H1 (cell line): ENCODE data around the gene BCAR3. TPM values are rescaled to one million over a fixed set of nuclear protein-coding genes. Genes with fewer than 3 reads are reported as not detected.
A peak's percentile ranks its signal among the peaks of the same experiment; 100 is the strongest.

Source experiments
- CTCF ChIA-PET: fragments of 300-600 bp; sonication (Branson Sonifier 250); formaldehyde crosslinking; loops from one replicate; lab custom pipeline; 2021; ENCODE audit not compliant: partially characterized antibody; lab: Charles Lee
- POLR2A ChIA-PET: fragments of 300-600 bp; sonication (Branson Sonifier 250); formaldehyde crosslinking; loops from one replicate; lab custom pipeline; 2021; ENCODE audit warnings: inconsistent platforms; ENCODE audit not compliant: partially characterized antibody; lab: Charles Lee
- DNase-seq, 2 experiments: peaks; one replicate each; pipeline versions ENCODE4 v3.0.0 to v3.0.0-alpha.2; 2010 to 2022; ENCODE audit warnings: low spot score in 2 of 2, low read depth in 1 of 2, mixed read lengths in 1 of 2
- FAIRE-seq: peaks from 2 replicates; lab custom pipeline; 2011; peaks lifted over from hg19 to GRCh38; lab: Jason Lieb, UNC
- H2AFZ ChIP-seq: 2 replicates; pipeline ENCODE4 v1.8.1; 2012; ENCODE audit warnings: low read length, inconsistent platforms
- H2AK5ac ChIP-seq: 2 replicates; pipeline ENCODE4 v1.6.1; 2013; ENCODE audit warnings: low read depth, low read length
- H2BK120ac ChIP-seq: replicated peaks from 2 replicates; pipeline ENCODE3; 2013; ENCODE audit warnings: low read depth, low read length, inconsistent platforms
- H2BK12ac ChIP-seq: 2 replicates; pipeline ENCODE4 v1.6.1; 2013; ENCODE audit warnings: low read depth, low read length
- H2BK15ac ChIP-seq: 2 replicates; pipeline ENCODE4 v1.6.1; 2013; ENCODE audit warnings: low read length
- H2BK20ac ChIP-seq: 2 replicates; pipeline ENCODE4 v1.6.1; 2013; ENCODE audit warnings: low read length
- H2BK5ac ChIP-seq: 2 replicates; pipeline ENCODE4 v1.6.1; 2013; ENCODE audit warnings: low read depth, low read length
- H3K14ac ChIP-seq: 2 replicates; pipeline ENCODE4 v1.6.1; 2013; ENCODE audit warnings: inconsistent platforms; ENCODE audit not compliant: insufficient read length
- H3K18ac ChIP-seq: 2 replicates; pipeline ENCODE4 v1.6.1; 2013; ENCODE audit warnings: low read length; ENCODE audit errors: extremely low read depth
- H3K23ac ChIP-seq: 2 replicates; pipeline ENCODE4 v1.6.1; 2013; ENCODE audit warnings: inconsistent platforms; ENCODE audit not compliant: insufficient read length
- H3K23me2 ChIP-seq: 2 replicates; pipeline ENCODE4 v1.6.1; 2013; ENCODE audit warnings: low read depth, low read length
- H3K27ac ChIP-seq: 2 replicates; pipeline ENCODE4 v1.6.1; 2011; ENCODE audit warnings: low read depth, low read length, inconsistent platforms
- H3K27me3 ChIP-seq, 4 experiments: replicated peaks in 1 of 4; 1 replicate in 1 of 4; 2 replicates in 3 of 4; pipeline versions ENCODE4 v1.6.1 to v1.8.1; 2011 to 2013; ENCODE audit warnings: low read length in 3 of 4, mild to moderate bottlenecking in 3 of 4, inconsistent platforms in 2 of 4, mixed read lengths in 2 of 4, moderate library complexity in 1 of 4; ENCODE audit not compliant: control insufficient read depth in 3 of 4, insufficient read depth in 3 of 4; ENCODE audit errors: extremely low read depth in 1 of 4
- H3K36me3 ChIP-seq, 4 experiments: 2 replicates each; pipeline versions ENCODE4 v1.6.1 to v1.8.1; 2011 to 2013; ENCODE audit warnings: mild to moderate bottlenecking in 4 of 4, low read length in 3 of 4, moderate library complexity in 2 of 4, control low read depth in 1 of 4, inconsistent platforms in 1 of 4; ENCODE audit not compliant: insufficient read depth in 4 of 4, control insufficient read depth in 2 of 4
- H3K4ac ChIP-seq: replicated peaks from 2 replicates; pipeline ENCODE3; 2013; ENCODE audit warnings: low read length, low read depth, mixed read lengths, inconsistent platforms; ENCODE audit not compliant: insufficient read length
- H3K4me1 ChIP-seq, 4 experiments: replicated peaks in 1 of 4; 1 replicate in 1 of 4; 2 replicates in 3 of 4; pipeline versions ENCODE4 v1.6.1 to v1.8.1; 2011 to 2013; ENCODE audit warnings: low read length in 3 of 4, inconsistent platforms in 2 of 4, mixed read lengths in 1 of 4; ENCODE audit not compliant: insufficient read depth in 4 of 4, control insufficient read depth in 3 of 4
- H3K4me2 ChIP-seq, 2 experiments: 2 replicates each; pipeline versions ENCODE4 v1.6.1 to v1.8.1; 2011 to 2013; ENCODE audit warnings: low read depth in 2 of 2, low read length in 2 of 2, control low read depth in 1 of 2, inconsistent platforms in 1 of 2, mild to moderate bottlenecking in 1 of 2; ENCODE audit not compliant: insufficient read depth in 1 of 2
- H3K4me3 ChIP-seq, 4 experiments: fragments of 200-600, 300-600 bp in 1 of 4; sonication (generic), shearing (Covaris generic), sonication (Bioruptor Twin) in 1 of 4; 2 replicates each; pipeline versions ENCODE4 v1.5.1 to v1.8.1; 2011 to 2016; ENCODE audit warnings: low read length in 4 of 4, low read depth in 3 of 4, control low read depth in 2 of 4, inconsistent platforms in 2 of 4, mild to moderate bottlenecking in 2 of 4, mixed read lengths in 1 of 4, moderate library complexity in 1 of 4; ENCODE audit not compliant: insufficient read depth in 2 of 4; ENCODE audit errors: extremely low read depth in 1 of 4
- H3K56ac ChIP-seq: replicated peaks from 2 replicates; pipeline ENCODE3; 2013; ENCODE audit warnings: low read depth, mild to moderate bottlenecking, mixed read lengths, low read length, inconsistent platforms; ENCODE audit not compliant: insufficient read length
- H3K79me1 ChIP-seq: 2 replicates; pipeline ENCODE4 v1.6.1; 2013; ENCODE audit warnings: low read depth, low read length, control low read depth
- H3K79me2 ChIP-seq, 2 experiments: 2 replicates each; pipeline versions ENCODE4 v1.6.1 to v1.8.1; 2012 to 2013; ENCODE audit warnings: low read length in 2 of 2, mild to moderate bottlenecking in 2 of 2, inconsistent platforms in 1 of 2; ENCODE audit not compliant: insufficient read depth in 2 of 2, control insufficient read depth in 1 of 2
- H3K9ac ChIP-seq, 4 experiments: replicated peaks in 1 of 4; 1 replicate in 1 of 4; 2 replicates in 3 of 4; pipeline versions ENCODE4 v1.6.1 to v1.8.1; 2011 to 2013; ENCODE audit warnings: low read depth in 3 of 4, low read length in 3 of 4, control low read depth in 2 of 4, mild to moderate bottlenecking in 2 of 4, moderate library complexity in 2 of 4, inconsistent platforms in 1 of 4; ENCODE audit errors: extremely low read depth in 1 of 4
- H3K9me3 ChIP-seq, 2 experiments: 2 replicates each; pipeline versions ENCODE4 v1.6.1 to v1.8.1; 2012 to 2013; ENCODE audit warnings: mild to moderate bottlenecking in 2 of 2, moderate library complexity in 2 of 2, control low read depth in 1 of 2, inconsistent platforms in 1 of 2, low read depth in 1 of 2, low read length in 1 of 2, mixed read lengths in 1 of 2; ENCODE audit not compliant: insufficient read depth in 2 of 2
- H4K20me1 ChIP-seq, 2 experiments: replicated peaks in 1 of 2; 2 replicates each; pipeline versions ENCODE3 to v1.8.1; 2011 to 2013; ENCODE audit warnings: inconsistent platforms in 2 of 2, low read length in 2 of 2, mild to moderate bottlenecking in 1 of 2; ENCODE audit not compliant: insufficient read depth in 2 of 2, control insufficient read depth in 1 of 2
- H4K5ac ChIP-seq: 2 replicates; pipeline ENCODE4 v1.6.1; 2013; ENCODE audit warnings: low read length, low read depth, mixed read lengths, inconsistent platforms; ENCODE audit not compliant: insufficient read length
- H4K8ac ChIP-seq: 2 replicates; pipeline ENCODE4 v1.8.0; 2013; ENCODE audit warnings: mild to moderate bottlenecking, moderate library complexity, low read length, inconsistent platforms; ENCODE audit not compliant: insufficient read depth; ENCODE audit errors: extremely low read depth
- H4K91ac ChIP-seq: replicated peaks from 2 replicates; pipeline ENCODE3; 2013; ENCODE audit warnings: low read length, mixed read lengths, inconsistent platforms; ENCODE audit not compliant: insufficient read length
- ATF3 ChIP-seq: IDR thresholded peaks from 2 replicates; pipeline ENCODE4 v1.6.1; 2011; ENCODE audit warnings: low read depth, mild to moderate bottlenecking, low read length; ENCODE audit not compliant: insufficient read depth
- CTBP2 ChIP-seq: IDR thresholded peaks from 2 replicates; pipeline ENCODE4 v1.7.0; 2011; ENCODE audit warnings: borderline replicate concordance, mild to moderate bottlenecking, moderate library complexity, mixed read lengths, low read length; ENCODE audit not compliant: insufficient read depth, insufficient read length
- GABPA ChIP-seq: IDR thresholded peaks from 2 replicates; pipeline ENCODE4 v1.6.1; 2011; ENCODE audit warnings: mild to moderate bottlenecking, low read length, moderate library complexity, borderline replicate concordance; ENCODE audit not compliant: insufficient read depth
- KDM4A ChIP-seq: IDR thresholded peaks from one replicate; pipeline ENCODE4 v1.7.1; 2012; ENCODE audit warnings: low read depth, mild to moderate bottlenecking, moderate library complexity, low read length, inconsistent platforms; ENCODE audit not compliant: severe bottlenecking
- KDM5A ChIP-seq: fragments of 200-600 bp; IDR thresholded peaks from 2 replicates; pipeline ENCODE4 v1.7.1; 2012; ENCODE audit warnings: mild to moderate bottlenecking, low read length, inconsistent platforms, mixed read lengths
- NANOG ChIP-seq: IDR thresholded peaks from 2 replicates; pipeline ENCODE4 v1.6.1; 2011; ENCODE audit warnings: low read length, low read depth, mild to moderate bottlenecking, inconsistent platforms; ENCODE audit not compliant: insufficient read depth, poor library complexity, severe bottlenecking
- POLR2AphosphoS5 ChIP-seq: IDR thresholded peaks from 2 replicates; pipeline ENCODE4 v1.6.1; 2011; ENCODE audit warnings: low read depth, low read length
- SIN3A ChIP-seq, 2 experiments: IDR thresholded peaks in 1 of 2; conservative IDR thresholded peaks in 1 of 2; 2 replicates each; pipeline ENCODE4 v1.6.1; 2011 to 2012; ENCODE audit warnings: low read length in 2 of 2, improper control_type of control experiment in 1 of 2, low read depth in 1 of 2, mild to moderate bottlenecking in 1 of 2
- WGBS, 2 experiments: shearing (Covaris generic) in 1 of 2; methylation state at CpG; one replicate each; pipeline versions ENCODE4 v1.1.6 to v1.1.7; 2013 to 2015; ENCODE audit warnings: low lambda C conversion rate in 2 of 2, mixed read lengths in 2 of 2, inconsistent platforms in 1 of 2, low coverage in 1 of 2, missing lambda C conversion rate in 1 of 2; ENCODE audit not compliant: insufficient replicate concordance in 2 of 2, insufficient coverage in 1 of 2, insufficient read length in 1 of 2; ENCODE audit errors: extremely low coverage in 1 of 2, missing lambda C conversion rate in 1 of 2; 5-methylcytosine and 5-hydroxymethylcytosine counted together
- polyA plus RNA-seq, 7 experiments: library from polyadenylated mRNA; depleted of rRNA in 3 of 7; stranded (reverse) in 5 of 7; unstranded in 2 of 7; fragments of >200 nt in 5 of 7; fragments of 200-250 nt in 2 of 7; gene quantifications; 1 replicate in 5 of 7; 2 replicates in 1 of 7; 4 replicates in 1 of 7; pipeline versions ENCODE4 v1.2.1 to v1.2.3, GENCODE V29; 2011 to 2013; ENCODE audit warnings: missing spikeins in 2 of 7, mixed read lengths in 2 of 7
- total RNA-seq: library from RNA; stranded (reverse); fragmentation: NEBNext Ultra II Directional; extraction: Animal tissue kit (Norgen Biotek cat#: 25700); gene quantifications from 2 replicates; pipeline ENCODE4 v1.2.1, GENCODE V29; 2021
- TF ChIP-seq, protein P1 (sequence below): IDR thresholded peaks from 2 replicates; pipeline ENCODE4 v1.6.1; 2012; ENCODE audit warnings: inconsistent platforms

Gene BCAR3
- total and polyA plus RNA-seq, 2 of the 8 experiments (the other 6 are each of a cell fraction or from before 2014, with no cell fraction given): 5.6 to 9.2 TPM

DNA sequence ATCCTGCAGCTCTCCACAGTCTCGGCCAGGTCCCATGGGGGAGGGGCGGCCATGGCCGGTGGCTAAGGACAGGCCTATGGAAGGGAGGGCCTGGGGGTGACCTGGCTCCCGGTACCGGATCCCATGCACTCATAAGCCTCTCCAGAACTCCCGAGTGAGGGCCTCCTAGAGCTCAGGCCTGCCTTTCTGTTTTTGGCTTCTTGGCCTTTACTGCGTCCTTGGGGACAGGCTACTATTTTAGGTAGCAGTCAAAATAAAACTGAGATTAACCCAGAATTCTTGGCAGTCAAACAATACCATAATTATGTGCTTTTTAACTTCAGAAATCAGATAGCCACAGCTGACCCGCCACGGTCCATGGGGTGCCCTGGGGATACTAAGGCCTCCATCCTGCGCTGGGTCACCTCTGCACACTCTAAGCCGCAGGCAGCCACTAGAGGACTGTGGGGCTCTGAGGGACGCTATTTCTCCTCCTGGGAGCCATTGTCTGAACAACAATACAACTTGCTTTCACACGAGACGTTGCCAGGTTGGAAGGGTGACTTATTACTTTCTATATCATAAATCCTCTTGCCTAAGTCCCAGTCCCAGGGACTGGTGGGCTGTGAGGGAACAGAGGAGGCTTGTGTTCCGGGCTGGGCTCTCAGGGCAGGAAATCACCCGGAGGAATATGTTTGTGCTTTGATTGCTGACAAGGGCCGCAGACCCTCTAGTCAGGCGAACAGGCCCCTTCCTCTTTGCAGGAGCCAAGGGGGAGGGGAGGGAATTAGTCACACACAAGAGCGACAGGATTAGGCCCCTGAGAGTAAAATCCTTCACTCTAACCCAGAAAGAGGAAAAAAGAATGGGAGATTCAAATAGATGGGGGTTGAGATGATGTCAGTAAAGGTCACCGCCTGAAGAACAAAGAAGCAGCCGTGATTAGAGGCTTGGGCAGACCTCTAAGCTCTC is 40.7 kb upstream of the BCAR3 start:
- H3K18ac ChIP-seq: no peak overlapping the region
- no peak overlapping the region for H3K4ac ChIP-seq
- H4K8ac ChIP-seq: no peak overlapping the region
- H4K5ac ChIP-seq: no peak overlapping the region
- no peak overlapping the region for H2AK5ac ChIP-seq
- H4K20me1 ChIP-seq: no peaks in the 10 kb centered on the region
- 79% methylated on average over 21 of the region's 21 CpGs; no CpG with 5 or more reads in 1 of the 2 experiments for WGBS, 2 experiments
- H3K27me3 ChIP-seq: no peaks in the 10 kb centered on the region; a peak in 1 of 7 replicates
- no peak overlapping the region for H2BK120ac ChIP-seq
- peaks cover 0 to 12% (median 4%) of the 10 kb centered on the region in 4 experiments; a peak in 6 of 7 replicates for H3K4me1 ChIP-seq
- H3K9ac ChIP-seq: no peak overlapping the region; a peak in 1 of 7 replicates
- H4K91ac ChIP-seq: no peak overlapping the region
- no peak overlapping the region for H2BK20ac ChIP-seq
- CTCF ChIA-PET: interaction anchor here (0.6 to 6.2 kb wide), 10 partner anchors 10 to 403 kb away, joined by 3 to 35 read pairs (median 5); no protein-coding TSS in a partner anchor
- FAIRE-seq (no peak), DNase-seq (no peak)
- H3K79me1 ChIP-seq: no peaks in the 10 kb centered on the region
- no peaks in the 10 kb centered on the region for H3K36me3 ChIP-seq
- no peak overlapping the region for H3K27ac ChIP-seq
- H2BK12ac ChIP-seq: no peak overlapping the region
- H3K4me3 ChIP-seq: no peak overlapping the region
- no peaks in the 10 kb centered on the region for H3K9me3 ChIP-seq
- peak overlapping the region; percentile 67; the same call in 1 of the 2 replicates for H2AFZ ChIP-seq
- H3K4me2 ChIP-seq: no peak overlapping the region; a peak in 1 of 4 replicates
- no peak overlapping the region for H3K23ac ChIP-seq
- H3K79me2 ChIP-seq: no peaks in the 10 kb centered on the region
- no peak overlapping the region for H2BK5ac ChIP-seq
- H3K56ac ChIP-seq: no peak overlapping the region
- no peak overlapping the region for H3K14ac ChIP-seq
- POLR2A ChIA-PET: no interaction called here
- no peak overlapping the region for H2BK15ac ChIP-seq
- no peaks in the 10 kb centered on the region for H3K23me2 ChIP-seq
- TF ChIP-seq KDM5A (no peak), NANOG (no peak), CTBP2 (no peak), POLR2AphosphoS5 (no peak), GABPA (no peak), KDM4A (no peak), SIN3A (conservative IDR thresholded peaks at IDR 0.05 in 1 of 2, IDR thresholded peaks at IDR 0.05 in 1 of 2; ENCODE audit: low read depth in 1 of 2, low read length in 2 of 2) (no peak), ATF3 (no peak)
- TF ChIP-seq, protein P1, sequence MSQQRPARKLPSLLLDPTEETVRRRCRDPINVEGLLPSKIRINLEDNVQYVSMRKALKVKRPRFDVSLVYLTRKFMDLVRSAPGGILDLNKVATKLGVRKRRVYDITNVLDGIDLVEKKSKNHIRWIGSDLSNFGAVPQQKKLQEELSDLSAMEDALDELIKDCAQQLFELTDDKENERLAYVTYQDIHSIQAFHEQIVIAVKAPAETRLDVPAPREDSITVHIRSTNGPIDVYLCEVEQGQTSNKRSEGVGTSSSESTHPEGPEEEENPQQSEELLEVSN: no peak
